ENCODE data around the gene TUBA1A. TPM values are rescaled to one million over a fixed set of nuclear protein-coding genes. Genes with fewer than 3 reads are reported as not detected.
"Not testable (repeated sequence)": the region's sequence is repeated elsewhere in the genome, so short reads cannot be mapped to it uniquely, and the experiment has no call there.

The TUBA1A gene
- polyA plus RNA-seq (ENCODE audit: insufficient read length in 4 of 4) = 1,000 to 10,000 TPM in 1 of 4 donors, 100 to 1,000 TPM in 3; 388 to 1,062 (median 458) TPM

DNA sequence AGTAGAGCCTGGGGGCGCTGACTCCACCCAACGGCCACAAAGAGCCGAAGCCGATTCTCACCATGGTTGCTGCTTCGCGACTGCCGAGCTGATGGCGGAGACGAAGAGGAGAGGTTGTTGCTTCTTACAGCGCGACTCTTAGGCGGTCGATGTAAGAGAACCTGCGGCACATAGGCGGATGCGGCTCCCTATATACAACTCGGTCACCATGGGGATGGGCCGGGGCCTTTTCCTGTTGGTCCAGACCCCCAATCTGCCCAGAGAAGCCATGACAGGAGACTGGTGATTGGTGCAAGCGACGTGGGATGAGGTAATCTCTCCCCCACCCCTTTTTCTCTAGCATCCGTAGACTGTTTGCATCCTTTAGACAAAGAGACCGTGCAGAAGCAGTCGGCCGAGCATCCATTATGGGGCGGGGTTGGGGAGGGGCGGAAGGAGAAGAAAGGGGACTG, at the start of gene TUBA1A:
Gene TUBA1A (minus strand): TSS at position 165 of the 452 bp plus-strand sequence. CDS start 101 bp downstream, at position 64.
- peak; percentile 95 to 98 (median 96) for DNase-seq (ENCODE audit: low read depth in 4 of 4, low spot score in 3 of 4)

DNA sequence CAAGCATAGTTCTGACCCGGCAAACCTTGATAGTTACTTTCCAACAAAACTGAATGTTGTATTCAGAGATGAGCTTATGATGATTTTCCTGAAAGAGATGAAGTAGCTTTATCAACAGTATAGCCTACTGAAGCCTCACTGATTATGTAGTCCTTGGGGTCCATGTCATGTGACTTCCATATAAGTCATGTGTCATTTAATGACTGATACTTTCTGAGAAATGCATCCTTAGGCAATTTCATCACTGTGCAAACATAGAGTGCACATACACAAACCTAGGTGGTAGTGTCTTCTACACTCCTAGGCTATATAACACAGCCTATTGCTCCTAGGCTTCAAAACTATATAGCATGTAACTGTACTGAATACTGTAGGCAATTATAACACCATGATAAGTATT, 47.5 kb upstream of the TUBA1A start:
- DNase-seq (ENCODE audit: low read depth in 4 of 4, low spot score in 3 of 4) = no peak

DNA sequence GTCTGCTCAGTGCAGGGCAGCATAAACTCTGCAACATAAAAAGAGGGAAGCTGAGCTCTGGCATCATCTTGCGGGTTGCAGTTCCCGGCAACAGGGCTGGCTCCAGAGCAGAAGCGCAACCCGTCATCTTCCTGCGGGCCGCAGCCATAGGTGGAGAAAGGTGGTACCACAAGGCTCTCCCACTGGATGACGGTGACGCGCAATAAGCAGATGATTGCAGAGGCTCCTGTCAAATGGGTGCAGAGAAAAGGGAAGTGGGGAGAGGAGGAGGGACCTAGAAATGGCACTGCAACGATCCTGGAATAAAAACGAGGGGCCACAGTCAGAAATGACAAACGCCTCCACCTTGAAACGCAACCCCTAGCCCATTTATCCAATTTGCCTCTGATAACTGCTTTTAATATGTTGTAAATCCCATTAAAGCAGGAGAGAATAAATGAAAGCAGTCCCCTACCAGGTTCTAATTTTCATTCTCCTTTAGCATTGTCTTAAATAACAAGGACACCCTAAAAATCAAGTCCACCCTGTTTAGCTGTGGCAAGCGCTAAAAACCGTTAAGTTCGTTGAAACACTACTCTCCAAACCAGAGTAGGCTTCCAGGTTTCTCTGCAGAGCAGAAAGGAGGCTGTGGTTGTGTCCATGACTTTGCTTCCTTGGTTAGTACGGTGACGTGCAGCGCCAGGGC, 45.1 kb upstream of the TUBA1A start:
- DNase-seq (ENCODE audit: low read depth in 4 of 4, low spot score in 3 of 4) = no peak

DNA sequence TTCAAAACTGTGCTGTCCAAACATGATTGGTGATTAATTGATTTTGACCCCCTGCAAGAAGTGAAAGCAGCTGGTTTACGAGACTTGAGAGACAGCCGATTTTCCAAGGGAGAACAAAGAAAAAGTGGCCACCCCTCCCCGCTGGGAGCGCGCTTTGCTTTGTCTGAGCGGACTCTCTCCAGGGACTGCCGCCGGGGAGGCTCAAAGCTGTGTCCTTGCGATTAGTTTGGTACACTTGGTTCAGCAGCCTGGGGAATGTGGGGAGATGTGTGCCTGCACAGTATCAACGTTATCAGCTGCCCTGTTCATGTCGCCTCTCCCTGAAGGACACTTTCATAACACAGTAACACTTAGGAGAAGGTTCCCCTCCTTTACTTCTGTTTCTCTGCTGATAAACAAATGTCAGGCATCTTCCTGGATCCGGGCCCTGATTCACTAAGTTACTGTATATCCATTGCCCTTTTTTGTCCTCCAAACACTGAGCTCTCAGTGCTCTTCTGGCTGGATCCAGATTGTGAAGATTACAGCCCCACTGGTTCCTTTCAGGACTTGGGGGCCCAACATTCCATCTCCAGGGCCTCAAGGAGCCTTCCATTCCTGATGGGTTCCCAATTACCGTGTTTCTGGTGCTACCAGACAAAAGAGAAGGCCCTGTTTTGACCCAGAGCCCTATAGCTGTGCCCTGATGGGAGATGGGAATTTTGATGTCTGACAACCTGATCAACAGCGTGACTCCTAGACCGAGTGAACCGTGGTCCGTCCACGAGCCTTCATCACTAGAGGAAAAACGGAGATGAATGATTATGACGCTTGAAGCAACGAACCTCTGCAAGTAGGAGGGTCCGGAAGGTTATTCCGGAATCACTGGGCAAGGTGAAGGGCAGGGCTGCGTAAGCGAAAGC, 44.3 kb upstream of the TUBA1A start:
- DNase-seq (ENCODE audit: low read depth in 4 of 4, low spot score in 3 of 4) = no peak

DNA sequence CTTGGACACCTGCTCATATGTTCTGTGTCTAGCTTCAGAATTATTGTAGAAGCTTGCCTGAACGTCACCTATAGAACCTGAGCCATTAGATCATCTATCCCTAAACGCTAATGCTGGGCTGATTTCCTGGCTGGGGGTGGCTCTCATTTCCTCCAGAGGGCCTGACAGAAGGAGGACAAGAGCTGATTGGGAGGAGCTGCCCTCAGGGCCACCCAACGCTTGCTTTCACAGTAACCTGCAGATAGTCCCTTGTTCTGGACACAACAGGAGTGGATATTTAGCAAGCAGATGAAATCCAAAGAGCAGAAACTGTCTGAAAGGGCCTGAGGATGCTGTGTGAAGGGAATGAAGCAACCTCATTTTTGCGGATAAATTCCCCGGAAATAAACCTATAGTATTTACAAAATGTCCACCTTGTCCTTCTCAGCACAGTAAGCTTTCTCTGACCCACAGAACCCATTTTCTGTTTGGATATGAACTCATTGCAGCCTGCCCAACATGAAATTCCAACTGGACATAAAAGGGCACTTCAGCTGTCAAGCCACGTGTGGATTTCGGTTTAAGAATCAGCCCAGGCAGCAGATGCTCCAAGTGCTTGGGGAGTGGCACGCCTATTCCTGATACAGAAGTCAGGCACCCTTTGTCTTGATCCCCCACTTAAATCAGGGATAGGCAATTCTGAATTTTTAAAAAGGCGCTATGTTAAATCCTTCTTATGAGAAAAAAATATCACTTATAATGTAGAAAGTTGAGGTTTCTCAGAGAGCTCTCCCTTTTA, 43.2 kb upstream of the TUBA1A start:
- DNase-seq (ENCODE audit: low read depth in 4 of 4, low spot score in 3 of 4) = no peak

DNA sequence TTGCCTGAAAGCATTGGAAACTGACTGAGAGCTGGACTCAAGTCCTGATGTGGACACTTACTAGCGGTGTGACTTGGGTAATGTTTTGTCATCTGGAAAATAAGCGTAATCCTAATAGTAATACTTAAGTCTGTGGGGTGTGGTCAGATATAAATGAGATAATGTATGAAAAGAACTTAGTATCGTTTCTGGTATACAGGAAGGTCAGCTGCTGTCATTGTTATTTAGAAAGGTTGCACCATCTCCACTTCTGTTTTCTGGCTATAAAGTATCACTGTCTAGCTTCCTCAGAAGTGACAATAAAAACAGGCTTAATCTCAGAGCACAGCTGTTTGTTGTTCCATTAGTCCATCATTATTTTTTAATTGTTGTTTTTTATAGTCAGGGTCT, 41.9 kb upstream of the TUBA1A start:
- no peak for DNase-seq (ENCODE audit: low read depth in 4 of 4, low spot score in 3 of 4)

DNA sequence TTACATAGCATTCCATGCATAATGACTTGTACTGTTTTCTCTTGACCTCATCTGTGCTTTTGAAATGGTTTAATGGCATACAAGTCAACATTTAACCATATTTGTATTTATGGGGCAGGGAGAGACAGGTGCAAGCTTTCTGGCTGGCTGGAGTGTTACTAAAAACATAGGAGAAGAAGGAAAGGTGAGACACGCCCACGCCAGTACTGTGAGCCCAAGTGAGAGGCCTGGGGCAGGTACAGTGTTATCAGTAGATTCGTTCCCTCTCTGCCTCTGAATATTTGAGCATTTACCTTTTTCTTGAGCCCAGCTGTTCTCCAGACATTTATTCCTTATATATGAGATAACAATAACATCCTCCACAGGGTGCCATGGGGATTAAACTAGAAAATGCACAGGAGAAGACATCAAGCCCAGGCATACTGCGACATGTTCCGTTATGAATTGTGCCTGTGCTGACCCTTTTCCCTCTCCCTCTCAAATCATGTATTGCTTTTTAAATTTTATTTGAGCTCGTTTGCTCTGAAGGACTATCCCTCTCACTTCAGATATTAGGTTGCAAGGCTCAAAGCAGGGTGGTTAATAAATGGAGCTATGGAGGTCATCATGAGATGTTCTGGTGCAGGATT, 41.4 kb upstream of the TUBA1A start:
- no peak for DNase-seq (ENCODE audit: low read depth in 4 of 4, low spot score in 3 of 4)

DNA sequence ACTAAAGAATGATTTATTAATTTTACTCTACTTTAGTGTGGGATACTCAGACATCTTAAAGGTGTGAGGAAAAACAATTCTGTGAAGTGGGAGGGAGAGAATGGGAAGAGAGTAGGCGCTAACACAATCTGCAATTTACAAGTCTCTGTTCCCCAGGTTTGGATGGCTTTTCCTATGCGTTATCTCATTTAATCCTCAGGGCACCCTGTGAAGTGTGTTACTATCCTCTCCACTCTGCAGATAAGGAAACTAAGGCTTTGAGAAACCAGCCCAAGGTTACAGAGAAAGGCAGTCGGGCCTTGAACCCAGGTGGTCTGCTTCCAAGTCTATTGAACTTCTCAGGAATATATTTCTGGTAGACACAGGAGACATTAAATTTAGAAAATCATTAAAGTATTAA, 39.8 kb upstream of the TUBA1A start:
- DNase-seq (ENCODE audit: low read depth in 4 of 4, low spot score in 3 of 4) = no peak

DNA sequence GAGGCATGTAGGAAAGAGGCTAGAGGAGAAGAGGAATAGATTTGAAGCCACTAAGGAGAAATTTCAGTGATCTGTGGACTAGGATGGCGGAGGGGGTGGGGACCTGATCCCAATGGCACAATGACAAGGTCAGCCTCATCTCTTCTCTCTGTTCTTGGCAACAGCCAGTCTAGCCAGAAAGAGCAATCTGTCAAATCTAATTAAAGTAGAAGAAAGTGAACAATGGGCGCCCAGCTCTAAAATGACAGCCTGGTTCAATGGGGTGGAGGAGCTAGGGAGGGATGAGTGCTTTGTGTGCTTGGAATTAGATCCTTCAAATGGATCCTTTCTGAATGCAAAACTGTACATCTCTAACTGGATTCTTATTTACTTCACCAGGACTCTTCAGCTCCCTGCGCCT, 38.8 kb upstream of the TUBA1A start:
- no peak for DNase-seq (ENCODE audit: low read depth in 4 of 4, low spot score in 3 of 4)

DNA sequence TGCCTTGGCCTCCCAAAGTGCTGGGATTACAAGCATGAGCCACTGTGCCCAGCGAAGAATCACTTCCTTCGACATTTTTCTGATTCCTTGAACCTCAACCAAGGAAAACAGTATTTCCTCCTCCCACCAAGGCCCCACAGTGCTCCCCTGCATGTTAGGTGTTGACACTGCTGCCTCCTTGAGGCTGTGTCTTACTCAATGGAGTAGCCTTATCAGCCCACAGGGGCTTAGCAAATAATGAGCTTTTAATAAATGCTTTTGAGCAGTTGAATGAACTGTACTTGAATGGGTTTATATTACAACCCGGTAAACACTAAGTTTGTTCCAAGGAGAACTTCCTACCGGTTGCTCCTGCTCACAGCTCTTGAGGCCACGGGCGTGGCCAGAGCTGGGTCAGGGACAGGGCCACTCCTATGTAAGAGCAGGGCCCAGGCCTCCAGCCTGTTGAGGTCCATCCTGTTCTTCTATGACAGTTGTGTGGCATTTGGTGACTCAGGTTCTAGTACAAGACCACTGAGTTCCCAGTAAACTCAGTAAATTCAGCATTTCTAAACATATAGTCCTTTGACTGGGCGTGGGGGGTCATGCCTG, 36.8 kb upstream of the TUBA1A start:
- no peak for DNase-seq (ENCODE audit: low read depth in 4 of 4, low spot score in 3 of 4)

DNA sequence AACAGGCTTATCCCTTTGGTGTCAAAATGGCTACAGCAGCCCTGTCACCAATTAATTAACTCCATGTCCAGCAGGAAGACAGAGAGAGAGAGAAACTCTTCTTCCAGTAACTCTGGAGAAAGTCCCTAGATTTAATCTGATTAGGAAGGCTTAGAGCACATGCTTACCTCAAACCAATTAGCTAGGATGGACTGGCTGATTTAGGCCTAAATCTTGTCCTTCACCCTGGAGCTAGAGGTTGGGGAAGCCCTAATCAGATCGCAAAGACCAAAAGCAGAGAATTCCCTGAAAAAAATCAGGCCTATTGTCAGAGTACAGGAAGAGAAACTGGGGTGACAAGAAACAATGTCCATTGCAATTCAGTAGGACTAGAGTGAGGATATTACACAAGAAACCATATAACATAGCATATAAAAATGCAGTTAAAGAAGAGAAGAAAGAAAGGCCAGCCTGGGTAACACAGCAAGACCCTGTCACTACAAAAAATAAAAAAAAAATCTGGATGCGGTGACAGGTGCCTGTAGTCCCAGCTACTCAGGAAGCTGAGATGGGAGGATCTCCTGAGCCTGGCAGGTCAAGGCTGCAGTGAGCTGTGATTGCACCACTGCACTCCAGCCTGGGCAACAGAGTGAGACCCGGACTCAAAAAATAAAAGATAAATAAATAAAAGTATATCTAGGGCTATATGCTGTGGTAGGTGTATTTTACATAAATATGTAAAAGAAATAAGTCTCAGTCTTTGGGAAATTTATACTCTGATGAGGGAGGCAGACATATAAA, 34.9 kb upstream of the TUBA1A start:
- DNase-seq (ENCODE audit: low read depth in 4 of 4, low spot score in 3 of 4) = no peak

DNA sequence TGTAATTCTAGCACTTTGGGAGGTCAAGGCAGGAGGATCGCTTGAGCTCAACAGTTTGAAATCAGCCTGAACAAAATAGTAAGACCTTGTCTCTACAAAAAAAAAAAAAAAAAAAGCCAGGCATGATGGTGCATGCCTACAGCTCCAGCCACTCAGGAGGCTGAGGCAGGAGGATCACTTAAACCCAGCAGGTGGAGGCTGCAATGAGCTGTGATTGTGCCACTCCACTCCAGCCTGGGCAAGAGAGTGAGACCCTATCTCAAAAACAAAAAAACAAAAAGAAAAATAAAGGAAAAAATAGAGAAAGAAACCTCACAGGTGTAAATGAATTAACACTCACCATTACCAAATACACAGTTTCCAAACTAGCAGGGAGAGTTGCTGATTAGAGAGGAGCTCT, 34.2 kb upstream of the TUBA1A start:
- no peak for DNase-seq (ENCODE audit: low read depth in 4 of 4, low spot score in 3 of 4)

DNA sequence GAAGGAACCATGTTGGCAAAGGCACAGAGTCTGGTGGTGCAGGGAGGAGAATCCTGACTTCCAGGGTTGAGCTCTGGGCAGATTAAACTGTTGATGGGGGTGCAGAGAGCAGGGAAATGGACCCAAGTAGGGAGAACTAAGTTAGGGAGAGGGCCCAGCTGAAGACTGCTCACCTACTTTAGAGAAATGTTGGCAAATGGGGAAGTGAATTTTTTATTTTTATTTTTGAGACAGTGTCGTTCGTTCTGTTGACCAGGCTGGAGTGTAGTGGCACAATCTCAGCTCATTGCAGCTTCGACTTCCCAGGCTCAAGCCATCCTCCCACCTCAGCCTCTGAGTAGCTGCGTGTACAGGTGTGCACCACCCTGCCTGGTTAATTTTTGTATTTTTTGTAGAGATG, 32.1 kb upstream of the TUBA1A start:
- DNase-seq (ENCODE audit: low read depth in 4 of 4, low spot score in 3 of 4) = no peak

DNA sequence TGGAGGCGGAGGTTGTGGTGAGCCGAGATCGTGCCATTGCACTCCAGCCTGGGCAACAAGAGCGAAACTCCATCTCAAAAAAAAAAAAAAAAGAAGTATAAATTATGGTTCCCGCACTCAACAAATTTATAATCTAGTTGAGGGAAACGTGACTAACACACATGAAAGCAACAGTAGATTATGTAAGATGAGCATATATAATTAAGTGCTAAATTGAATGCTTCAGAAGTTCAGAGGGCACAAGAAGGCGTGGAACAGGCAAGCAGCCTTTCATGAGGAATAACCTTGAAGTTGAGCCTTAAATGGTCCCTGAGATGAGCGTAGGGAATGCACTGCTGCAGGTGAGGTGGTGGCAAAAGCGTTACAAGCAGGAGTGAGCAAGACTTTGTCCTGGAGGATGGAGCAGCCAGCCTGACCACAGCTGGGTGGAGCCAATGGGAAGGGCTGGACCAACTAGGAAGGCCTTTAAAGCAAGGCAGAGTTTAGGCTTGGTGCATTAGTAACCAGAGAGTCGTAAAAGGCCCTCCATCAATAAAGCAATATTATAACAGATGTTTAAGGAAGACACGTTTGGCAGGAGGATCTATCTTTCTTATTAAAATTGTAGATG, 30.6 kb upstream of the TUBA1A start:
- no peak for DNase-seq (ENCODE audit: low read depth in 4 of 4, low spot score in 3 of 4)

DNA sequence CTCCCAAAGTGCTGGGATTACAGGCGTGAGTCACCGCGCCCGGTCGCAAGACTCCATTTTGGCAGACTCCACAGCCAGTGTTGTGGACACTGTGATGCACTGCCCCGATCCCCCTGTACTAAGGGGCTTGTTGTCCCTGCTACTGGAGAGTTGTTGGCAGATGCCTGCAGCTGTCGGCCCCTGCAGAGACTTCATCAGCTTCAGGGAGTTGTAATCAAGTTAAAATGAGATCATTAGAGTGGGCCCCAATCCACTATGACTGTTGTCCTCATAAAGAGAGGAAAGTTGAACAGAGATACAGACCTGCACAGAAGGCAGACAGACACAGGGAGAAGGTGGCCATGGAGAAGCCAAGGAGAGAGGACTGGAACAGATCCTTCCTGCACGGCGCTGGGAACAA, 23.7 kb upstream of the TUBA1A start:
- DNase-seq (ENCODE audit: low read depth in 4 of 4, low spot score in 3 of 4) = no peak

DNA sequence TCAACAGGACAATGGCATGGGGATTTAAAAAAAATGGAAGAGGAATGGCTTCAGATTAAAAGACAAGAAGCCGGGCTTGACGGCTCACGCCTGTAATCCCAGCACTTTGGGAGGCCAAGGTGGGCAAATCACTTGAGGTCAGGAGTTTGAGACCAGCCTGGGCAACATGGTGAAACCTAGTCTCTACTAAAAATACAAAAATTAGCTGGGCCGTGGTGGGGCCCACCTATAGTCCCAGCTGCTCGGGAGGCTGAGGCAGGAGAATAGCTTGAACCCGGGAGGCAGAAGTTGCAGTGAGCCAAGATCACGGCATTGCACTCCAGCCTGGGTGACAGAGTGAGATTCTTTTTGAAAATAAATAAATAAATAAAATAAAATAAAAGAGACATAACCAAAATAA, 21.8 kb upstream of the TUBA1A start:
- DNase-seq (ENCODE audit: low read depth in 4 of 4, low spot score in 3 of 4) = not testable (repeated sequence)

DNA sequence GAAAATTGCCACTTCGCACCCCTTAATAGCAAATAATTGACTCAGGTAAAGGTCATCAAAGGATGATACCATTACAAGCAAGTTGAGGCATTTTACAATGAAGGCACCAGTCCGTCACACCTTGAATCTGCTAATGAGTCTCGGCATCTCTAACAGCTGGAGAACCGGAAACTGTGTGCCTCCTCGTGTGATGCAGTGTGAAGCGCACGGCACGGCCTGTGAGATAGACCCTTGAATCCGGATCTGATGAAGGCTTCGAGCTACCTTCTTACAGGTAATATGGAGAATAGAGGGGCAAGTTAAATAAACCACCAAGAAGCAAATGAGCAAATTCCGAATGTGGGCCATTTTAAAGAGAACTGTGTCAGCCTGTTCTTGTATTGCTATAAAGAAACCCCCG, 19.8 kb upstream of the TUBA1A start:
- DNase-seq (ENCODE audit: low read depth in 4 of 4, low spot score in 3 of 4) = no peak

DNA sequence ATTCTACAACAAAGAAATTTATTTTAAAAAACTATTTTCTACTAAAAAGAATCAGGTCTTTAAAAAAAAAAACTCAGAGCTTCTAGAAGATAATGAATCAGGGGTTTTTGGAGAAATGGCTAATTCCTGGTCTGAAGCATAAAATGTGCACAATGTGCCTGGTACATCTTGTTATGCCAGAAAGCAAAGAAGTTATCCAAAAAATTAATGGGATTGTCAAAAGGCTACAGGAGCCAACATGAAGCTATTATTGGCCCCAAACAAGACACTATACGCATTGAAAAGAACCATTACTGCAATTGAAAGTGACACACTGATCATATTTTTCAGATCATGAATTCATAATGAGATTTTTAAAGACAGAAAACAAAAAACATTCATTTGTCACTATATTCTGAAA, 19.3 kb upstream of the TUBA1A start:
- no peak for DNase-seq (ENCODE audit: low read depth in 4 of 4, low spot score in 3 of 4)

DNA sequence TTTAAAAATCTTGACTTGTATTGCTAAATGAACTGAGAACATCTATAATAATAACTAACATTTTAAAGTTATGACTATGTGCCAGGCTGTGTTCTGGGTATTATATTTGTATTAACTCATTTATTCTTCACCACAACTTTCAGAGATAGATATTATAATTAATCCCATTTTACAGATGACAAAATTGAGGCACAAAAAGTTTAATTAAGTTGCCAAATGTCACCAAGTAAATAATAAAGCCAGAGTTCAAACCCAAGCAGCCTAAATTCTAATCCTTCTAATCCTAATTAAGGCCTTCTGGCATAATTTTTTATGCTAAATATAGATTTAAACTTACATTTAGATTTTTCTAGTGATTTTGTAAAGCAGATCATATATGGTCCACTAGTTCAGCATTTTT, 17.5 kb upstream of the TUBA1A start:
- DNase-seq (ENCODE audit: low read depth in 4 of 4, low spot score in 3 of 4) = no peak

All from left renal pelvis (tissue), 4 donors.